Gastroesophageal sphincter (tissue), 4 donors: ENCODE measurements around the gene CPEB2. TPM values are rescaled to one million over a fixed set of nuclear protein-coding genes. Genes with fewer than 3 reads are reported as not detected.
A peak's percentile ranks its signal among the peaks of the same experiment; 100 is the strongest.

Experiments
- ATAC-seq: fragments of 150-250 bp; one replicate; pipeline ENCODE4 v1.9.1; 2016; ENCODE audit warnings: mild to moderate bottlenecking, moderate library complexity
- H3K27ac ChIP-seq, 4 donors: fragments of 200-600 bp; sonication (generic) in 3 of 4; 1 replicate in 3 of 4; 2 replicates in 1 of 4; pipeline ENCODE4 v1.5.1; 2016 to 2019
- H3K27me3 ChIP-seq: fragments of 200-600 bp; sonication (generic); one replicate; pipeline ENCODE4 v1.5.1; 2019
- H3K36me3 ChIP-seq, 2 donors: fragments of 200-600 bp; sonication (generic); one replicate each; pipeline ENCODE4 v1.5.1; 2019; ENCODE audit warnings: control low read depth in 1 of 2
- H3K4me1 ChIP-seq, 3 donors: fragments of 200-600 bp; sonication (generic); 1 replicate in 2 of 3; 2 replicates in 1 of 3; pipeline ENCODE4 v1.5.1; 2016 to 2019; ENCODE audit warnings: control low read depth in 2 of 3
- H3K4me3 ChIP-seq, 2 donors: fragments of 200-600 bp; sonication (generic); one replicate each; pipeline ENCODE4 v1.5.1; 2019; ENCODE audit warnings: mild to moderate bottlenecking in 1 of 2, moderate library complexity in 1 of 2
- H3K9me3 ChIP-seq, 3 donors: fragments of 200-600 bp; sonication (generic); one replicate each; pipeline ENCODE4 v1.5.1; 2017 to 2019; ENCODE audit warnings: control low read depth in 2 of 3
- EP300 ChIP-seq: sonication (generic); formaldehyde crosslinking; IDR thresholded peaks from one replicate; pipeline ENCODE4 v1.6.1; 2017; ENCODE audit warnings: antibody characterized with exemption, mild to moderate bottlenecking
- POLR2A ChIP-seq, 2 donors: fragments of 450-650 bp; IDR thresholded peaks; one replicate each; pipeline ENCODE4 v1.6.1; 2017; ENCODE audit warnings: antibody characterized with exemption in 2 of 2, mild to moderate bottlenecking in 2 of 2, moderate library complexity in 1 of 2
- POLR2AphosphoS5 ChIP-seq: sonication (generic); formaldehyde crosslinking; IDR thresholded peaks from one replicate; pipeline ENCODE4 v1.6.1; 2017; ENCODE audit warnings: antibody characterized with exemption
- WGBS, 2 donors: methylation state at CpG; one replicate each; pipeline ENCODE4 v1.1.5; 2018; ENCODE audit warnings: low coverage in 1 of 2; 5-methylcytosine and 5-hydroxymethylcytosine counted together
- total RNA-seq, 4 donors: library from RNA; depleted of rRNA; stranded (reverse); fragments of >200 nt; gene quantifications; one replicate each; pipeline ENCODE4 v1.1.0, GENCODE V29; 2016
- TF ChIP-seq, protein P1 (sequence below), 4 experiments: fragments of 200-600 bp in 2 of 4; fragments of 450-650 bp in 2 of 4; sonication (generic) in 1 of 4; IDR thresholded peaks; one replicate each; pipeline ENCODE4 v1.5.1; 2017 to 2019; ENCODE audit warnings: antibody characterized with exemption in 4 of 4, mild to moderate bottlenecking in 2 of 4, moderate library complexity in 2 of 4

The CPEB2 gene
- total RNA-seq, 4 donors from 2014 or later = 21.9 to 34.4 (median 27.4) TPM

GRCh38 chr4:15003401-15003890 is 1.2 kb downstream of the CPEB2 start:
- H3K36me3 ChIP-seq = no peaks in the 10 kb centered on the region
- peak overlapping the region; percentile 97 to 100 (median 100) for H3K27ac ChIP-seq
- no peaks in the 10 kb centered on the region for H3K9me3 ChIP-seq
- peaks cover 0 to 34% (median 9%) of the 10 kb centered on the region in 3 donors for H3K4me1 ChIP-seq
- no peaks in the 10 kb centered on the region for H3K27me3 ChIP-seq
- peak overlapping the region; percentile 86 to 92 for H3K4me3 ChIP-seq
- TF ChIP-seq POLR2A (IDR thresholded peaks at IDR 0.05) (no peak), EP300 (no peak), POLR2AphosphoS5 (no peak)
- TF ChIP-seq, protein P1, sequence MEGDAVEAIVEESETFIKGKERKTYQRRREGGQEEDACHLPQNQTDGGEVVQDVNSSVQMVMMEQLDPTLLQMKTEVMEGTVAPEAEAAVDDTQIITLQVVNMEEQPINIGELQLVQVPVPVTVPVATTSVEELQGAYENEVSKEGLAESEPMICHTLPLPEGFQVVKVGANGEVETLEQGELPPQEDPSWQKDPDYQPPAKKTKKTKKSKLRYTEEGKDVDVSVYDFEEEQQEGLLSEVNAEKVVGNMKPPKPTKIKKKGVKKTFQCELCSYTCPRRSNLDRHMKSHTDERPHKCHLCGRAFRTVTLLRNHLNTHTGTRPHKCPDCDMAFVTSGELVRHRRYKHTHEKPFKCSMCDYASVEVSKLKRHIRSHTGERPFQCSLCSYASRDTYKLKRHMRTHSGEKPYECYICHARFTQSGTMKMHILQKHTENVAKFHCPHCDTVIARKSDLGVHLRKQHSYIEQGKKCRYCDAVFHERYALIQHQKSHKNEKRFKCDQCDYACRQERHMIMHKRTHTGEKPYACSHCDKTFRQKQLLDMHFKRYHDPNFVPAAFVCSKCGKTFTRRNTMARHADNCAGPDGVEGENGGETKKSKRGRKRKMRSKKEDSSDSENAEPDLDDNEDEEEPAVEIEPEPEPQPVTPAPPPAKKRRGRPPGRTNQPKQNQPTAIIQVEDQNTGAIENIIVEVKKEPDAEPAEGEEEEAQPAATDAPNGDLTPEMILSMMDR (IDR thresholded peaks at IDR 0.05) = peak in 1 of 4 experiments; percentile 19
- peak; percentile 9 for ATAC-seq
- no CpG with 5 or more reads among the region's 65 CpGs for WGBS, 2 donors

- TF ChIP-seq EP300 (no peak), POLR2AphosphoS5 (no peak)
- TF ChIP-seq, protein P1 (IDR thresholded peaks at IDR 0.05) = peak in 3 of 4 experiments; percentile 4 to 25 (median 6)
- Histone ChIP-seq H3K27ac (peak overlapping the region; percentile 97 to 100 (median 100)), H3K4me1 (peaks cover 3 to 40% (median 9%) of the 10 kb centered on the region in 3 donors), H3K27me3 (no peaks in the 10 kb centered on the region), H3K4me3 (peak overlapping the region; percentile 86 to 92), H3K36me3 (no peaks in the 10 kb centered on the region), H3K9me3 (no peaks in the 10 kb centered on the region)
- WGBS, 2 donors = 0% methylated on average over 4 of the region's 109 CpGs; no CpG with 5 or more reads in 1 of the 2 donors
- peak; percentile 0 for ATAC-seq
Observed at GRCh38 chr4:15003891-15004738, 1.8 kb downstream of the CPEB2 start.

DNA sequence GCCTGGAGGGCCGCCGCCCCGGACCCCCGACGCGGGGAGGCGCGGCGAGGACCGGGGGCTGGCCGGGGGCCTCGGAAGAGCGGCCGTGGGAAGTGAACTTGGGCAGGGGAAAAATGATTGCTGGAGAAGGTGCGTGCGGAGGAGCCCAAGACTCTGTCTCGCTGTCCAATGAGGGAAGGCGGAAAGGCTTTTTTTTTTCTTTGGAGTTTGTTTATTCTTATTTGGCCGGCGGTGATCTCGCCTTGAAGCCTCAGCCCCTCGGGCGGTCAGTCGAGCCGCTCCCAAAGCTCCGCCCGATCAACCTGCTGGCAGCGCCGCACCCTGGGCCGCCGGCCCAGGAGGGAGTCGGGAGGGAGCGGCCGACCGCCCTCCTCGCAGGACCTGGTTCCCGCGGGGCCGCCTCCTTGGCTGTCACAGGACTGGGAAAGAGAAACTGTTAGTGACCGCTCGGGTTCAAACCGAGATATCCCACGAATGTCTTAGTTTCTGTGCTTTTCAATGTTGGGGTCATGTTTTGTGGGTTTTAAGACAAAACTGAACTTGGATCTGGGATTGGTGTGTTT is 2.5 kb downstream of the CPEB2 start:
- WGBS, 2 donors = 0 to 2% methylated on average over 9 to 14 of the region's 43 CpGs
- no peaks in the 10 kb centered on the region for H3K9me3 ChIP-seq
- H3K27ac ChIP-seq = peak overlapping the region; percentile 97 to 100 (median 100)
- H3K4me1 ChIP-seq = peaks cover 3 to 47% (median 11%) of the 10 kb centered on the region in 3 donors
- peak overlapping the region; percentile 86 to 92 for H3K4me3 ChIP-seq
- no peaks in the 10 kb centered on the region for H3K36me3 ChIP-seq
- H3K27me3 ChIP-seq = no peaks in the 10 kb centered on the region
- peak; percentile 82 for TF ChIP-seq POLR2AphosphoS5
- peak; percentile 74 to 83 for TF ChIP-seq POLR2A (IDR thresholded peaks at IDR 0.05)
- TF ChIP-seq, protein P1 (IDR thresholded peaks at IDR 0.05) = no peak
- TF ChIP-seq EP300 = no peak
- peak; percentile 56 for ATAC-seq

- WGBS, 2 donors = 8 to 13% methylated on average over 4 of the region's 4 CpGs
- Histone ChIP-seq H3K9me3 (no peaks in the 10 kb centered on the region), H3K27me3 (no peaks in the 10 kb centered on the region), H3K27ac (peak overlapping the region; percentile 97 to 100 (median 100)), H3K4me1 (peaks cover 3 to 54% (median 13%) of the 10 kb centered on the region in 3 donors), H3K4me3 (peak overlapping the region; percentile 86 to 92), H3K36me3 (no peaks in the 10 kb centered on the region)
- no peak for TF ChIP-seq POLR2A (IDR thresholded peaks at IDR 0.05)
- TF ChIP-seq EP300 = no peak
- no peak for TF ChIP-seq POLR2AphosphoS5
- TF ChIP-seq, protein P1 (IDR thresholded peaks at IDR 0.05) = no peak
- ATAC-seq = no peak
Observed at GRCh38 chr4:15005474-15006115, 3.3 kb downstream of the CPEB2 start.
